Naive thymus-derived CD4-positive, alpha-beta T cell (primary cell): ENCODE measurements around the gene TCF3. TPM values are rescaled to one million over a fixed set of nuclear protein-coding genes. Genes with fewer than 3 reads are reported as not detected.
"Not testable (repeated sequence)": the region's sequence is repeated elsewhere in the genome, so short reads cannot be mapped to it uniquely, and the experiment has no call there.

ENCODE experiments used
- ATAC-seq: fragments of 150-1000 bp; cut with Tn5 transposase; 2 replicates; pipeline ENCODE4 v1.10.0; 2021; ENCODE audit warnings: mild to moderate bottlenecking, moderate library complexity
- CTCF ChIA-PET: fragments of 350-600 bp; sonication (Branson Sonifier 250); formaldehyde crosslinking; loops from one replicate; lab custom pipeline; 2021; ENCODE audit warnings: antibody characterized with exemption; lab: Charles Lee
- POLR2A ChIA-PET: fragments of 350-600 bp; sonication (Branson Sonifier 250); formaldehyde crosslinking; loops from one replicate; lab custom pipeline; 2021; ENCODE audit warnings: antibody characterized with exemption, inconsistent platforms; lab: Charles Lee
- DNase-seq, 9 donors: peaks; one replicate each; pipeline versions ENCODE4 v3.0.0 to v3.0.0-alpha.2; 2020 to 2022; ENCODE audit warnings: mixed read lengths in 1 of 9
- H3K27ac ChIP-seq: one replicate; pipeline ENCODE4 v1.7.0; 2013; ENCODE audit warnings: mild to moderate bottlenecking, low read depth, low read length, moderate library complexity
- H3K27me3 ChIP-seq, 2 donors: one replicate each; pipeline ENCODE4 v1.7.0; 2013; ENCODE audit warnings: low read length in 2 of 2, mild to moderate bottlenecking in 2 of 2, moderate library complexity in 2 of 2; ENCODE audit not compliant: control insufficient read depth in 2 of 2, insufficient read depth in 2 of 2
- H3K36me3 ChIP-seq, 3 experiments: 1 replicate in 2 of 3; 2 replicates in 1 of 3; pipeline ENCODE4 v1.7.0; 2013; ENCODE audit warnings: low read length in 3 of 3, mild to moderate bottlenecking in 3 of 3, moderate library complexity in 1 of 3; ENCODE audit not compliant: insufficient read depth in 3 of 3, control insufficient read depth in 2 of 3
- H3K4me1 ChIP-seq, 2 donors: one replicate each; pipeline ENCODE4 v1.7.0; 2013; ENCODE audit warnings: low read length in 2 of 2, mild to moderate bottlenecking in 2 of 2, moderate library complexity in 1 of 2; ENCODE audit not compliant: control insufficient read depth in 2 of 2, insufficient read depth in 2 of 2
- H3K4me3 ChIP-seq: 2 replicates; pipeline ENCODE4 v1.7.0; 2013; ENCODE audit warnings: mild to moderate bottlenecking, low read length
- H3K9me3 ChIP-seq, 3 experiments: 1 replicate in 2 of 3; 2 replicates in 1 of 3; pipeline ENCODE4 v1.7.0; 2013; ENCODE audit warnings: low read length in 3 of 3; ENCODE audit not compliant: control insufficient read depth in 2 of 3
- H3K27ac Mint-ChIP-seq, 9 donors: one replicate each; pipeline ENCODE4 v1.8.0; 2020 to 2022; ENCODE audit warnings: mixed read lengths in 9 of 9, mild to moderate bottlenecking in 8 of 9, moderate library complexity in 5 of 9, inconsistent platforms in 2 of 9
- H3K27me3 Mint-ChIP-seq, 5 donors: one replicate each; pipeline ENCODE4 v1.8.0; 2021 to 2022; ENCODE audit warnings: mixed read lengths in 5 of 5, mild to moderate bottlenecking in 1 of 5
- H3K36me3 Mint-ChIP-seq, 5 donors: one replicate each; pipeline ENCODE4 v1.8.0; 2020 to 2022; ENCODE audit warnings: mixed read lengths in 5 of 5, mild to moderate bottlenecking in 3 of 5, inconsistent platforms in 1 of 5
- H3K4me1 Mint-ChIP-seq, 7 donors: one replicate each; pipeline ENCODE4 v1.8.0; 2020 to 2022; ENCODE audit warnings: mixed read lengths in 7 of 7, mild to moderate bottlenecking in 3 of 7, inconsistent platforms in 1 of 7
- H3K4me3 Mint-ChIP-seq, 10 donors: one replicate each; pipeline ENCODE4 v1.8.0; 2020 to 2022; ENCODE audit warnings: mild to moderate bottlenecking in 10 of 10, mixed read lengths in 10 of 10, moderate library complexity in 6 of 10, inconsistent platforms in 2 of 10
- H3K9me3 Mint-ChIP-seq, 11 donors: one replicate each; pipeline ENCODE4 v1.8.0; 2020 to 2022; ENCODE audit warnings: mixed read lengths in 11 of 11, mild to moderate bottlenecking in 4 of 11, inconsistent platforms in 1 of 11, moderate library complexity in 1 of 11
- intact Hi-C, 2 donors: fragments of 100-400 bp; cut with micrococcal nuclease; formaldehyde crosslinking; loops; one replicate each; pipeline ENCODE4 v1.15.1; 2023
- polyA plus RNA-seq, 2 donors: library from polyadenylated mRNA; unstranded; fragments of 300-500 nt; fragmentation: Illumina TruSeq; gene quantifications; one replicate each; pipeline ENCODE4 v1.2.3, GENCODE V29; 2021
- total RNA-seq, 6 experiments: library from RNA in 5 of 6; stranded (reverse) in 5 of 6; gene quantifications; 1 replicate in 5 of 6; 2 replicates in 1 of 6; pipeline ENCODE4 v1.2.3 and lab custom pipeline; 2021 to 2026

TCF3 gene
- total and polyA plus RNA-seq, 7 experiments from 2014 or later = 5.8 to 83.6 (median 72.1) TPM

- H3K4me3 Mint-ChIP-seq, H3K27ac Mint-ChIP-seq, H3K4me1 ChIP-seq, CTCF ChIA-PET, H3K4me3 ChIP-seq, H3K36me3 Mint-ChIP-seq, H3K4me1 Mint-ChIP-seq, ATAC-seq, DNase-seq, H3K36me3 ChIP-seq, H3K27ac ChIP-seq, intact Hi-C loops: not testable (repeated sequence)
- peaks cover 0 to 12% of the 10 kb centered on the region in 2 donors for H3K27me3 ChIP-seq
- Mint-ChIP-seq H3K9me3 (peaks cover 0 to 24% (median 11%) of the 10 kb centered on the region in 11 donors), H3K27me3 (peaks cover 14 to 23% (median 19%) of the 10 kb centered on the region in 5 donors)
- peaks cover 0 to 15% (median 0%) of the 10 kb centered on the region in 3 experiments for H3K9me3 ChIP-seq
- POLR2A ChIA-PET = interaction anchor here (0.7 kb wide), 1 partner anchor 17 kb away, joined by 4 read pairs; no protein-coding TSS in a partner anchor
Measured at GRCh38 chr19:1695481-1695880, 43.1 kb upstream of the TCF3 start.

- Histone ChIP-seq H3K9me3 (peaks cover 0 to 15% (median 0%) of the 10 kb centered on the region in 3 experiments), H3K27me3 (peaks cover 0 to 6% of the 10 kb centered on the region in 2 donors), H3K4me1 (peaks cover 0 to 7% of the 10 kb centered on the region in 2 donors), H3K4me3 (no peak overlapping the region), H3K36me3 (no peaks in the 10 kb centered on the region), H3K27ac (no peak overlapping the region)
- ChIA-PET POLR2A (no interaction called here), CTCF (no interaction called here)
- peaks cover 0 to 9% (median 2%) of the 10 kb centered on the region in 7 donors for H3K4me1 Mint-ChIP-seq
- intact Hi-C loops = no loop called here
- H3K4me3 Mint-ChIP-seq = no peak overlapping the region
- H3K36me3 Mint-ChIP-seq = peaks cover 0 to 9% (median 0%) of the 10 kb centered on the region in 5 donors
- peaks cover 0 to 24% (median 11%) of the 10 kb centered on the region in 11 donors for H3K9me3 Mint-ChIP-seq
- peaks cover 20 to 47% (median 31%) of the 10 kb centered on the region in 5 donors for H3K27me3 Mint-ChIP-seq
- H3K27ac Mint-ChIP-seq = no peak overlapping the region
- DNase-seq (no peak), ATAC-seq (no peak)
Measured at GRCh38 chr19:1691589-1692290, 39.3 kb upstream of the TCF3 start.

DNA sequence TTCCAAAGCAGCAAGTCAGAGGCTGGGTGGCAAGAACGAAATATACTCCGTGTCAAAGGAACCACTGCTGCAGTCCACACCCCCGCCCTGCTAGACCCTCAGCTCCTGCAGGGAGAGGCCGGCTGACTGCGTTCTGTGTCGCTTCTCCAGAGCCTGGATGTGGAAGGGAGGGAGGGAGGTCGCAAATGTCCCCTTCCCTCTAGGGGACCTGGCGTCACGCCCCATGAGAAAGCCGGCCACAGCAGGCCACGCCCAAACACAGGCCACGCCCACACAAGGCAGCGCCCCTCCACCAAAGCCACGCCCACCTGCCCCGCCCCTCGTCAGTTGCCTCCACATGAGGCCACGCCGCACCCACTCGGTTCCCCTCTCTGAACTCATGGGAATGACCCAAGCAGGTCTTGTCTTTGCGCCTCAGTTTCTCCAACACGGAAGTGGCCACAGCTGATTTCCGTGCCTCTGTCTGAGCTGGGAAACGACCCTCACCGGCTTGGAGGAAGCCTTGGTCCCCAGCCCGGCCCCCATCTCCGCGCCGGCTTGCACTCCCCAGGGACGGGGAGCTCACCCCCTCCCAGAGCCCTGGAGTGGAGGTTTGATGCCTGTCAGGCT lies 38.4 kb upstream of the TCF3 start:
- H3K9me3 ChIP-seq = peaks cover 0 to 12% (median 0%) of the 10 kb centered on the region in 3 experiments
- H3K27me3 Mint-ChIP-seq = peaks cover 20 to 51% (median 31%) of the 10 kb centered on the region in 5 donors
- no peak overlapping the region for H3K27ac ChIP-seq
- no peaks in the 10 kb centered on the region for H3K36me3 ChIP-seq
- ChIA-PET CTCF (no interaction called here), POLR2A (no interaction called here)
- peak; percentile 62 for ATAC-seq
- DNase-seq = peak in 6 of 9 donors; percentile 20 to 75 (median 46)
- H3K4me1 Mint-ChIP-seq = peaks cover 0 to 9% (median 2%) of the 10 kb centered on the region in 7 donors
- intact Hi-C loops = no loop called here
- no peak overlapping the region for H3K27ac Mint-ChIP-seq
- H3K27me3 ChIP-seq = peaks cover 0 to 6% of the 10 kb centered on the region in 2 donors
- peaks cover 0 to 9% (median 0%) of the 10 kb centered on the region in 5 donors for H3K36me3 Mint-ChIP-seq
- peak overlapping the region in 1 of 10 donors; percentile 26 for H3K4me3 Mint-ChIP-seq
- H3K9me3 Mint-ChIP-seq = peaks cover 0 to 20% (median 8%) of the 10 kb centered on the region in 11 donors
- peaks cover 0 to 7% of the 10 kb centered on the region in 2 donors for H3K4me1 ChIP-seq
- H3K4me3 ChIP-seq = no peak overlapping the region

DNA sequence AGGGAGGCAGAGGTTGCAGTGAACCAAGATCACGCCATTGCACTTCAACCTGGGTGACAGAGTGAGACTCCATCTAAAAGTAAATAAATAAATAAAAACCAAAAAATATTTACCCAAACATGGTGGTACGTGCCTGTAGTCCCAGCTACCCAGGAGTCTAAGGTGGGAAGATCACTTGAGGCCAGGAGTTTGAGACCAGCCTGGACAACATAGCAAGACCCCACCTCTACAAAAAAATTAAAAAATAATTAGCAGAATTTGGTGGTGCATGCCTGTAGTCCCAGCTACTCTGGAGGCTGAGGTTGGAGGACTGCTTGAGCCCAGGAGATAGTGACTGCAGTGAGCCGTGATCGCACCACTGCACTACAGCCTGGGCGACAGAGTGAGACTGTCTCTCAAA lies 33.4 kb upstream of the TCF3 start:
- H3K27ac Mint-ChIP-seq, H3K4me1 ChIP-seq, H3K36me3 ChIP-seq, ATAC-seq, H3K27ac ChIP-seq, intact Hi-C loops, H3K9me3 Mint-ChIP-seq, H3K4me3 ChIP-seq, H3K36me3 Mint-ChIP-seq, H3K9me3 ChIP-seq, POLR2A ChIA-PET, H3K27me3 ChIP-seq, H3K4me1 Mint-ChIP-seq, H3K4me3 Mint-ChIP-seq, DNase-seq, CTCF ChIA-PET: not testable (repeated sequence)
- peaks cover 13 to 51% (median 30%) of the 10 kb centered on the region in 5 donors for H3K27me3 Mint-ChIP-seq

GRCh38 chr19:1685046-1685445 lies 32.6 kb upstream of the TCF3 start:
- POLR2A ChIA-PET = no interaction called here
- DNase-seq = no peak
- no peaks in the 10 kb centered on the region for H3K36me3 Mint-ChIP-seq
- no peaks in the 10 kb centered on the region for H3K27me3 ChIP-seq
- no peaks in the 10 kb centered on the region for H3K4me1 ChIP-seq
- intact Hi-C loops = no loop called here
- H3K36me3 ChIP-seq = no peaks in the 10 kb centered on the region
- CTCF ChIA-PET = no interaction called here
- no peak overlapping the region for H3K4me3 ChIP-seq
- H3K4me1 Mint-ChIP-seq = peaks cover 0 to 9% (median 0%) of the 10 kb centered on the region in 7 donors
- H3K27ac ChIP-seq = no peak overlapping the region
- no peak for ATAC-seq
- no peak overlapping the region for H3K4me3 Mint-ChIP-seq
- no peak overlapping the region for H3K27ac Mint-ChIP-seq
- H3K9me3 Mint-ChIP-seq = peaks cover 0 to 3% (median 0%) of the 10 kb centered on the region in 11 donors
- H3K9me3 ChIP-seq = no peaks in the 10 kb centered on the region
- peaks cover 9 to 49% (median 33%) of the 10 kb centered on the region in 5 donors for H3K27me3 Mint-ChIP-seq

- no peaks in the 10 kb centered on the region for H3K36me3 ChIP-seq
- Mint-ChIP-seq H3K27ac (no peak overlapping the region), H3K27me3 (peaks cover 9 to 54% (median 33%) of the 10 kb centered on the region in 5 donors), H3K36me3 (no peaks in the 10 kb centered on the region), H3K4me1 (peaks cover 0 to 9% (median 0%) of the 10 kb centered on the region in 7 donors), H3K4me3 (no peak overlapping the region), H3K9me3 (peaks cover 0 to 3% (median 0%) of the 10 kb centered on the region in 11 donors)
- ChIA-PET CTCF (no interaction called here), POLR2A (no interaction called here)
- intact Hi-C loops = no loop called here
- no peaks in the 10 kb centered on the region for H3K4me1 ChIP-seq
- ATAC-seq (no peak), DNase-seq (no peak)
- no peaks in the 10 kb centered on the region for H3K9me3 ChIP-seq
- no peak overlapping the region for H3K4me3 ChIP-seq
- no peaks in the 10 kb centered on the region for H3K27me3 ChIP-seq
- no peak overlapping the region for H3K27ac ChIP-seq
Measured at GRCh38 chr19:1684573-1684912, 32.1 kb upstream of the TCF3 start.
